ENCODE data around the gene NYAP2.

- TF ChIP-seq CTCF (IDR thresholded peaks at IDR 0.05) (no peak), EP300 (IDR thresholded peaks at IDR 0.05; ENCODE audit: low read depth) (no peak), POLR2A (IDR thresholded peaks at IDR 0.05) (no peak), POLR2AphosphoS5 (IDR thresholded peaks at IDR 0.05) (no peak)
Measured at GRCh38 chr2:225354281-225354774, 45.2 kb upstream of the NYAP2 start.

All from transverse colon (tissue), 4 donors.